Measurements from ENCODE around the gene ARNT2.

ARNT2 gene

GRCh38 chr15:80596521-80596976 is 192.4 kb downstream of the ARNT2 start:
- FAIRE-seq (no peak), DNase-seq (ENCODE audit: insufficient read length, low spot score) (no peak)
- TF ChIP-seq CTCF (IDR thresholded peaks at IDR 0.05; ENCODE audit: insufficient read depth, missing control alignments): no peak

GRCh38 chr15:80597076-80597475 is 192.9 kb downstream of the ARNT2 start:
- FAIRE-seq (no peak), DNase-seq (ENCODE audit: insufficient read length, low spot score) (no peak)
- TF ChIP-seq CTCF (IDR thresholded peaks at IDR 0.05; ENCODE audit: insufficient read depth, missing control alignments): no peak

GRCh38 chr15:80599359-80599758 is 195.2 kb downstream of the ARNT2 start:
- FAIRE-seq (no peak), DNase-seq (ENCODE audit: insufficient read length, low spot score) (no peak)
- no peak for TF ChIP-seq CTCF (IDR thresholded peaks at IDR 0.05; ENCODE audit: insufficient read depth, missing control alignments)

GRCh38 chr15:80600626-80601025 is 196.4 kb downstream of the ARNT2 start:
- DNase-seq (ENCODE audit: insufficient read length, low spot score): no peak
- FAIRE-seq: no peak
- TF ChIP-seq CTCF (IDR thresholded peaks at IDR 0.05; ENCODE audit: insufficient read depth, missing control alignments): no peak

- FAIRE-seq (no peak), DNase-seq (ENCODE audit: insufficient read length, low spot score) (no peak)
- TF ChIP-seq CTCF (IDR thresholded peaks at IDR 0.05; ENCODE audit: insufficient read depth, missing control alignments): no peak
Measured at GRCh38 chr15:80601256-80601655, 197.1 kb downstream of the ARNT2 start.

- DNase-seq (ENCODE audit: insufficient read length, low spot score) (no peak), FAIRE-seq (no peak)
- TF ChIP-seq CTCF (IDR thresholded peaks at IDR 0.05; ENCODE audit: insufficient read depth, missing control alignments): no peak
Measured at GRCh38 chr15:80604583-80605575, 200.7 kb downstream of the ARNT2 start.

GRCh38 chr15:80605591-80606150 is 201.5 kb downstream of the ARNT2 start:
- DNase-seq (ENCODE audit: insufficient read length, low spot score) (no peak), FAIRE-seq (no peak)
- TF ChIP-seq CTCF (IDR thresholded peaks at IDR 0.05; ENCODE audit: insufficient read depth, missing control alignments): no peak
